Activated naive CD8-positive, alpha-beta T cell treated with anti-CD3 and anti-CD28 coated beads, Interleukin-2, amount 10 ng/mL, durations not matched to agents 7 days and 5 days (primary cell): ENCODE data around the gene ZC3H12D. TPM values are rescaled to one million over a fixed set of nuclear protein-coding genes. Genes with fewer than 3 reads are reported as not detected.
A peak's percentile ranks its signal among the peaks of the same experiment; 100 is the strongest.

Source experiments
- ATAC-seq: fragments of 150-1000 bp; cut with Tn5 transposase; one replicate; pipeline ENCODE4 v1.10.0; 2021; ENCODE audit warnings: low read depth, moderate library complexity
- POLR2A ChIA-PET: fragments of 350-600 bp; sonication (Branson Sonifier 250); formaldehyde crosslinking; loops from one replicate; lab custom pipeline; 2021; ENCODE audit warnings: antibody characterized with exemption; lab: Charles Lee
- DNase-seq: peaks from one replicate; pipeline ENCODE4 v3.0.0; 2021
- H3K27ac Mint-ChIP-seq: one replicate; pipeline ENCODE4 v1.8.0; 2022; ENCODE audit warnings: mild to moderate bottlenecking, mixed read lengths
- H3K27me3 Mint-ChIP-seq: one replicate; pipeline ENCODE4 v1.8.0; 2022; ENCODE audit warnings: mild to moderate bottlenecking, moderate library complexity, mixed read lengths
- H3K36me3 Mint-ChIP-seq: one replicate; pipeline ENCODE4 v1.8.0; 2021; ENCODE audit warnings: mild to moderate bottlenecking, mixed read lengths
- H3K4me1 Mint-ChIP-seq: one replicate; pipeline ENCODE4 v1.8.0; 2021; ENCODE audit warnings: mixed read lengths
- H3K4me3 Mint-ChIP-seq: one replicate; pipeline ENCODE4 v1.8.0; 2022; ENCODE audit warnings: mild to moderate bottlenecking, moderate library complexity, mixed read lengths
- H3K9me3 Mint-ChIP-seq: one replicate; pipeline ENCODE4 v1.8.0; 2021; ENCODE audit warnings: mixed read lengths
- total RNA-seq, 2 experiments: library from RNA; stranded (reverse); gene quantifications; one replicate each; pipeline ENCODE4 v1.2.3, GENCODE V29; 2021

The ZC3H12D gene
- total RNA-seq, 2 experiments from 2014 or later, result 25.5 to 27.0 TPM

DNA sequence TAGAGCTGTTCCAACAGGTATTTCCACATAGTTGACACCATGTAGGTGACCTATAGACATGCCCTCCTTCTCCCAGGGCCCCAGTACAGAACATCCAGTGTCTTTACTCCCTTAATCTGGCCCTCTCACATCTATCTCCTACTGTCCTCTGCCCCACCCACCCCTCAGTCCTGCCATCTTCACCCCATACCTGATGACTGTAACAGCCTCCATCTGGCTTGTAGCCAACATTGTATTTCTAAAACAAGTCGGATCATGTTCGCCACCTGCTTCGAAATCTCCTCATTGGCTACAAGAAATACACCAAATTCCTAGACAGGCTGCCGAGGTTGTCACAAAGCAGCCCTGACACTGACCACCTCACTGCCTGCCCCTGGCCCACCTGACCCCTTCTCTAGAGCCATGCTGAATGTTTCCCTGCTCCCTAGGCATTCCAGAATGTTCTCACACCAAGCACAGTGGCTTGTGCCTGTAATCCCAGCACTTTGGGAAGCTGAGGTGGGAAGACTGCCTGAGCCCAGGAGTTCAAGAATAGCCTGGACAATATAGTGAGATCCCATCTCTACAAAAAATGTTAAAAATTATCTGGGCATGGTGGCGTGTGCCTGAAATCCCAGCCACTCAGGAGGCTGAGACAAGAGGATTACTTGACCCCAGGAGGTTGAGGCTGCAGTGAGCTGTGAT lies 6.0 kb downstream of the ZC3H12D start:
- Mint-ChIP-seq H3K36me3 (peaks cover 9% of the 10 kb centered on the region), H3K27ac (no peak overlapping the region), H3K4me3 (no peak overlapping the region), H3K27me3 (no peaks in the 10 kb centered on the region), H3K9me3 (no peaks in the 10 kb centered on the region), H3K4me1 (peaks cover 30% of the 10 kb centered on the region)
- ATAC-seq (no peak), DNase-seq (no peak)
- POLR2A ChIA-PET, result no interaction called here

DNA sequence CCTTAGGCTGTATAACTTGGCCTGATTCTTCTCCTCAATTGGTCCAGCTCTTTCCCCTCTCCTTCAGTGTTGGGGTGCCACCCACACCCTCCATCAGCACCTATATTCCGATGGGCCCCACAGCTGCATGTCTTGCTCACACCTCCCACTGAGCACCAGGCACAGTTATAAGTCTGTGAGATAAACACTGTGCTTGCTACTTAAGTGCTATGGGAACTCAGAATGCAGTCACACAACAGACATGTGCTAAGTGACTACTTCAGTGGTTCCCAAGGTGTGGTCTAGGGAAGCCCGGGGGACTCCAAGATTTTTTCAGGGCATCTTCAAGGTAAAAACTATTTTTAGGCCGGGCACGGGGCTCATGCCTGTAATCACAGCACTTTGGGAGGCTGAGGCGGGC lies 7.3 kb downstream of the ZC3H12D start:
- no peaks in the 10 kb centered on the region for H3K9me3 Mint-ChIP-seq
- POLR2A ChIA-PET, result interaction anchor here (0.6 kb wide), 1 partner anchor 12 kb away, joined by 4 read pairs; no protein-coding TSS in a partner anchor
- DNase-seq (no peak), ATAC-seq (no peak)
- peaks cover 31% of the 10 kb centered on the region for H3K4me1 Mint-ChIP-seq
- no peak overlapping the region for H3K4me3 Mint-ChIP-seq
- H3K36me3 Mint-ChIP-seq, result peaks cover 11% of the 10 kb centered on the region
- no peak overlapping the region for H3K27ac Mint-ChIP-seq
- no peaks in the 10 kb centered on the region for H3K27me3 Mint-ChIP-seq

DNA sequence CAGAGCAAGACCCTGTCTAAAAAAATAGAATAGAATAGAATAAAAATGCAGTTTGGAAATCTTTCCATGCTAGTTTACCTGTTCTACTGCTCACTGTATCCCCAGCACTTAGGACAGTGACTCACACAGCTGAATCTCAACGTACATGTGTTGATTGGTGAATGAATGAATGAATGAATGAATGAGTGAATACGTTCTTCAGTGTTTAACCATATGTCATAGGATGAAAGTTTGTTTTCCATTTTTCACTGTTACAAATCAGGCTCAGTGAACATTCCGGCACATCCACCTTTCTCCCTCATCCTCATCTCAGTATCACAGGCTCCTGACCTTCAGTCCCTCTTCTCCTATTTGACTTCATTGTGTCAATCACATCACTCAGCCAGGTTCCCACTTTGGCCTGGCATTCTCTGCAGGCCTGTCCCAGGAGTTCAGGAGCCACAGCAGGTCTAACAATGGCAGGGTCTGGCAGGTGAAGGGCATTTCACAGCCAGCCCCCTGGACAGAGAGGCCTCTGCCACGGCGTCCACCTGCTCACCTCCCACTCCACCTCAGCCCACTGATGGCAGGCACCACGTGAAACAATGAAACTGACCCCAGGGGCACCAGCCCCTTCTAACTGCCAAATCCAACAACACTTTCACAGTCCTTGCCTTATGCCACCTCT lies 7.9 kb downstream of the ZC3H12D start:
- no peak for ATAC-seq
- H3K4me1 Mint-ChIP-seq, result peaks cover 32% of the 10 kb centered on the region
- POLR2A ChIA-PET, result no interaction called here
- H3K9me3 Mint-ChIP-seq, result no peaks in the 10 kb centered on the region
- peaks cover 11% of the 10 kb centered on the region for H3K36me3 Mint-ChIP-seq
- no peak overlapping the region for H3K4me3 Mint-ChIP-seq
- H3K27me3 Mint-ChIP-seq, result no peaks in the 10 kb centered on the region
- DNase-seq, result no peak
- H3K27ac Mint-ChIP-seq, result no peak overlapping the region

GRCh38 chr6:149474108-149474935 lies 10.5 kb downstream of the ZC3H12D start:
- Mint-ChIP-seq H3K4me1 (peaks cover 24% of the 10 kb centered on the region), H3K36me3 (peaks cover 9% of the 10 kb centered on the region), H3K27ac (no peak overlapping the region), H3K9me3 (no peaks in the 10 kb centered on the region), H3K27me3 (no peaks in the 10 kb centered on the region), H3K4me3 (no peak overlapping the region)
- ATAC-seq (no peak), DNase-seq (no peak)
- POLR2A ChIA-PET, result interaction anchor here (1.7 kb wide), 1 partner anchor 11 kb away, joined by 4 read pairs; the partner anchor contains the start of gene ZC3H12D

DNA sequence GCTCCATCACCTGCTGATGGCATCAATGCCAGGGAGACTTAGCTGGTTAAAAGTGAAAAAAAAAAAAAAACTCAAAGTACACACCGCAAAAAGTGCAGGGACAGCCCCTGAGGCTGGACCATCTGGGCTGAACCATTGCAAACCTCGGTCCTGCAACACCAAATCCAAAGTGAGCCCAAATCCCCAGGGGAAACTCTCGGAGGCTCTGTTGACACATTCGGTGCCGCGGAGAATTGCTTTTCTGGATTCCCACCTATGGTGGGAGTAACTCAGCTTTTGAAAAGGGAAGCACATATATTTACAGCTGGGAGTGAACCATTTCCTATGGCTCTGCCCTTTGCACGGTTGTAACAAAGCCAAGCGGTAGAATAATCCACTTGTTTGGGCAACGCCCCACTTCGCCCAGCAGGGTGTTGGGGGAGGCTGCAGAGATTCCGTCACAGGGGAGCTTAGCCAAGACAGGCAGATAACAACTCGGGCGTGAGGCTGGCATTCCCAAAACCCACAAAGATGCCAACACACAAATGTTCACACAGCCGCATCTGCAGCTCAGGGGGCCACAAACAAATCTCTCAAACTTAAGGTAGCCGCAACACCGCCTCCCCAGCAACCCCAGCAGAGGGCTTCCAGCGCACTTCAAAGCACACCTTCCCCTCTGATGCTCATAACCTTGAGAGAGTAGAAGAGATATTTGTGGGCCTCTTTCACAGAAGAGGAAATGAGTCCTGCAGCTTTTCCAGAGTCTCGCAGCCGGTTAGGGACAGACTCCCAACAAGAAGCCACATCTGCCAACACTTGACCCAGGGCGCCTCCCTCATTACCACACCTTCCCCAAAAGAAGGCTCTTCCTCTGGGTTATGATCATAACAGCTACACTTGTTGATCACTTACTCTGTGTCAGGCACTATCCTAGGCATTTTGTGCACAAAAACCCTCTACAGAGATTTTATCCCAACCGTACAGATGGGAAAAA lies 11.4 kb downstream of the ZC3H12D start:
- DNase-seq, result no peak
- Mint-ChIP-seq H3K27ac (no peak overlapping the region), H3K9me3 (no peaks in the 10 kb centered on the region), H3K36me3 (peaks cover 6% of the 10 kb centered on the region), H3K4me1 (peaks cover 25% of the 10 kb centered on the region), H3K27me3 (no peaks in the 10 kb centered on the region), H3K4me3 (no peak overlapping the region)
- POLR2A ChIA-PET, result interaction anchor here (1.7 kb wide), 1 partner anchor 12 kb away, joined by 4 read pairs; the partner anchor contains the start of gene ZC3H12D
- ATAC-seq, result peak; percentile 45

- no peak overlapping the region for H3K27ac Mint-ChIP-seq
- DNase-seq, result no peak
- no peaks in the 10 kb centered on the region for H3K9me3 Mint-ChIP-seq
- H3K36me3 Mint-ChIP-seq, result peaks cover 9% of the 10 kb centered on the region
- H3K4me1 Mint-ChIP-seq, result peaks cover 27% of the 10 kb centered on the region
- H3K4me3 Mint-ChIP-seq, result no peak overlapping the region
- no peaks in the 10 kb centered on the region for H3K27me3 Mint-ChIP-seq
- POLR2A ChIA-PET, result no interaction called here
- no peak for ATAC-seq
Measured at GRCh38 chr6:149472241-149472640, 12.6 kb downstream of the ZC3H12D start.

GRCh38 chr6:149471801-149472200 lies 13.0 kb downstream of the ZC3H12D start:
- Mint-ChIP-seq H3K9me3 (no peaks in the 10 kb centered on the region), H3K4me1 (peaks cover 27% of the 10 kb centered on the region), H3K36me3 (peaks cover 9% of the 10 kb centered on the region), H3K27me3 (no peaks in the 10 kb centered on the region), H3K27ac (no peak overlapping the region), H3K4me3 (no peak overlapping the region)
- ATAC-seq (no peak), DNase-seq (no peak)
- POLR2A ChIA-PET, result no interaction called here

- POLR2A ChIA-PET, result no interaction called here
- Mint-ChIP-seq H3K4me3 (no peak overlapping the region), H3K4me1 (peaks cover 27% of the 10 kb centered on the region), H3K27me3 (no peaks in the 10 kb centered on the region), H3K27ac (no peak overlapping the region), H3K36me3 (peaks cover 9% of the 10 kb centered on the region), H3K9me3 (no peaks in the 10 kb centered on the region)
- no peak for ATAC-seq
- no peak for DNase-seq
Measured at GRCh38 chr6:149470948-149471347, 13.9 kb downstream of the ZC3H12D start.

DNA sequence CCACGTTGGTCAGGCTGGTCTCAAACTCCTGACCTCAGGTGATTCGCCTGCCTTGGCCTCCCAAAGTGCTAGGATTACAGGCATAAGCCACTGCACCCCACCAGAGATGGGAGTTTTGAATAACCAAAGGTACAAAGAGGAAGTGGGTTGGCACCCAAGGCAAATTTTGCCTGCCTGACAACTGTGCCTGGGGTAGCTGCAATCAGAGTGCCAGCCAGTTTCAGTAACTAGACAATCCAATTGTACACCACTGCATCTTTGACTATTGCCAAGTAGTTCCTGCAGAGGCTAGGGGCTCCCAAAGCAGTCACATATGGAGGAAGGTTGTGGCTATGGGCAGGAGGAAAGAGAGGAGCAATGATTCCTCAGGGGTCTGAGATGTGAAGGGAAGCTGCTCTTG lies 16.6 kb downstream of the ZC3H12D start:
- Mint-ChIP-seq H3K4me3 (no peak overlapping the region), H3K36me3 (peaks cover 12% of the 10 kb centered on the region), H3K27ac (peak overlapping the region; percentile 70), H3K4me1 (peaks cover 21% of the 10 kb centered on the region), H3K27me3 (no peaks in the 10 kb centered on the region), H3K9me3 (no peaks in the 10 kb centered on the region)
- POLR2A ChIA-PET, result no interaction called here
- no peak for DNase-seq
- no peak for ATAC-seq

DNA sequence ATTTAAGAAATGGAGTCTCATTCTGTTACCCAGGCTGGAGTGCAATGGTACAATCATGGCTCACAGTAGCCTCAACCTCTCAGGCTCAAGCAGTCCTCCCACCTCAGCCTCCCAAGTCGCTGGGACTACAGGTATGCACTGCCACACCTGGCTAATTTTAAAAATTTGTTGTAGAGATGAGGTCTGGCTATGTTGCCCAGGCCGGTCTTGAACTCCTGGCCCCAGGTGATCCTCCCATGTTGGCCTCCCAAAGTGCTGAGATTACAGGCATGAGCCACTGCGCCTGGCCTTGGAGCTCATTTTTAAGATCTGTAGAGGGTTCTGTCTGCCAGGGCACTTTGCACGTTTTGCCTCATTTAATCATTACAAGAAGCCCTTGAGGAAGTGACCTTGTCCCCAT lies 17.5 kb downstream of the ZC3H12D start:
- Mint-ChIP-seq H3K4me1 (peaks cover 13% of the 10 kb centered on the region), H3K27me3 (no peaks in the 10 kb centered on the region), H3K36me3 (peaks cover 12% of the 10 kb centered on the region), H3K9me3 (no peaks in the 10 kb centered on the region), H3K4me3 (no peak overlapping the region), H3K27ac (no peak overlapping the region)
- POLR2A ChIA-PET, result no interaction called here
- no peak for DNase-seq
- no peak for ATAC-seq

GRCh38 chr6:149464411-149464810 lies 20.4 kb downstream of the ZC3H12D start:
- POLR2A ChIA-PET, result no interaction called here
- H3K27me3 Mint-ChIP-seq, result no peaks in the 10 kb centered on the region
- DNase-seq, result no peak
- peaks cover 5% of the 10 kb centered on the region for H3K4me1 Mint-ChIP-seq
- no peak overlapping the region for H3K4me3 Mint-ChIP-seq
- no peak overlapping the region for H3K27ac Mint-ChIP-seq
- ATAC-seq, result no peak
- peaks cover 11% of the 10 kb centered on the region for H3K36me3 Mint-ChIP-seq
- H3K9me3 Mint-ChIP-seq, result no peaks in the 10 kb centered on the region

GRCh38 chr6:149463781-149464180 lies 21.0 kb downstream of the ZC3H12D start:
- no peak overlapping the region for H3K4me3 Mint-ChIP-seq
- POLR2A ChIA-PET, result no interaction called here
- peaks cover 14% of the 10 kb centered on the region for H3K36me3 Mint-ChIP-seq
- no peak overlapping the region for H3K27ac Mint-ChIP-seq
- H3K27me3 Mint-ChIP-seq, result no peaks in the 10 kb centered on the region
- H3K4me1 Mint-ChIP-seq, result peaks cover 6% of the 10 kb centered on the region
- ATAC-seq (no peak), DNase-seq (no peak)
- H3K9me3 Mint-ChIP-seq, result no peaks in the 10 kb centered on the region
